Activated CD4-positive, alpha-beta T cell treated with anti-CD3 and anti-CD28 coated beads, Interleukin-2, Interleukin-4, amounts not matched to agents 100 ng/mL and 50 ng/mL, durations not matched to agents 16 hours and 8 hours (primary cell): ENCODE measurements around the gene ITIH2.
A peak's percentile ranks its signal among the peaks of the same experiment; 100 is the strongest.

ENCODE experiments used
- DNase-seq: peaks from one replicate; pipeline ENCODE4 v3.0.0-alpha.2; 2020; ENCODE audit warnings: low spot score

The ITIH2 gene

DNA sequence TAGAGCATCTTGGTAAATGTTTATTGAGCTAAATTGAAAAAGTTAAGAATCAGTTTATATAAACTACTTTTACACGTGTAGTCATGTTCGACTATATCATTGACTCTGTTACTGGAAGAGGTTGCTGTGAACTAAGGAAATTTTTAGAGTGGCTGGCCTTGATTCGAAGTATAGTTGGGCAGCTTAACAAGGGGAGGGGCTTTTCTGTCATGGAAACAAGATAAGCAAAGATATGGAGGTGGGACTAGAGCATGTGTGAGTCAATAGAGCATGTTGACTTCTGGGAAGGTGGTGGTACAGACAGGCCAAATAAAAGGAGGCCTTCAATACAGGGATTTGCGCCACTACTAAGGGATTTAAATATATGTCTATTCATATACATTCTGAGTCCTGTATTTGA, 92.5 kb downstream of the ITIH2 start:
- DNase-seq = no peak

DNA sequence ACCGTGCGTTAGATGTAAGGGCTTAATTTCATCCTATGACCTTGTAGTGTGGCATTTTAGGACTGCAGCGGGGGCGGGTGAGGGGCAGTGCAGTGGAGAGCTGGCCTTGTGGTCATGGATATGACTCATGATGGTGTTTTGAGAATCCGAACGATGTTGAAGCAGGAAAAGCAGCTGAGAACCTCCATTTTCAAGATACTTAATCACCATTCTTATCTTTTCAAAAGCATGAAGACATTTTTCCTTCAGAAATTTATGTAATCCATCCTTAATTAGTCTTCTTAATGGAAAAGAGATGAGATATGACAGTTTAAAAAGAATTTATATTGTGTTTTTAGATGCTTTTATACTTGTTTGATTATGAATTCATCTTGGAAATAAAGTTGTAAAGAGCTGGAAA, 94.5 kb downstream of the ITIH2 start:
- peak; percentile 37 for DNase-seq
